HepG2 (cell line): Measurements from ENCODE around the gene ATXN3L. TPM values are rescaled to one million over a fixed set of nuclear protein-coding genes. Genes with fewer than 3 reads are reported as not detected.

ENCODE experiments used
- ATAC-seq: fragments of 200-7000 bp; cut with Tn5 transposase; 3 replicates; pipeline ENCODE4 v1.9.1; 2020; ENCODE audit warnings: mild to moderate bottlenecking, moderate library complexity
- BruUV-seq: library from RNA; stranded (reverse); fragments of 400-500 nt; replicated peaks from 2 replicates; lab custom pipeline; 2021; lab: Mats Ljungman, UMichigan
- CTCF ChIA-PET: fragments of 300-600 bp; formaldehyde crosslinking; extraction: SDS; loops from one replicate; lab custom pipeline; 2021; ENCODE audit warnings: low total read pairs, inconsistent platforms, low intra/inter-chr PET ratio; lab: Yijun Ruan, JAX
- POLR2A ChIA-PET: fragments of 350-600 bp; sonication (Branson Sonifier 250); formaldehyde crosslinking; loops from one replicate; lab custom pipeline; 2020; ENCODE audit warnings: antibody characterized with exemption, inconsistent platforms; lab: Yijun Ruan, JAX
- DNase-seq: peaks from one replicate; pipeline ENCODE4 v3.0.0-alpha.2; 2015; ENCODE audit warnings: low spot score
- FAIRE-seq: peaks from 3 replicates; lab custom pipeline; 2011; peaks lifted over from hg19 to GRCh38; lab: Jason Lieb, UNC
- H2AFZ ChIP-seq: one replicate; pipeline ENCODE4 v1.6.1; 2011; ENCODE audit warnings: low read length, inconsistent platforms
- H3K27ac ChIP-seq: fragments of 300-600 bp; 3 replicates; pipeline ENCODE4 v1.8.0; 2011; ENCODE audit warnings: mixed run types, mild to moderate bottlenecking, mixed read lengths, low read length, inconsistent platforms; ENCODE audit not compliant: insufficient read depth; ENCODE audit errors: extremely low read length
- H3K27me3 ChIP-seq, 2 experiments: fragments of 200-600 bp in 1 of 2; 2 replicates in 1 of 2; 3 replicates in 1 of 2; pipeline versions ENCODE4 v1.6.0 to v1.8.0; 2011; ENCODE audit warnings: low read length in 2 of 2, mild to moderate bottlenecking in 2 of 2, moderate library complexity in 2 of 2, inconsistent platforms in 1 of 2; ENCODE audit not compliant: insufficient read depth in 2 of 2, control insufficient read depth in 1 of 2
- H3K36me3 ChIP-seq, 2 experiments: fragments of 200-600 bp in 1 of 2; replicated peaks in 1 of 2; 2 replicates in 1 of 2; 3 replicates in 1 of 2; pipeline versions ENCODE4 v1.5.1 to v1.8.0; 2011; ENCODE audit warnings: low read length in 2 of 2, inconsistent platforms in 1 of 2; ENCODE audit not compliant: insufficient read depth in 2 of 2, control insufficient read depth in 1 of 2
- H3K4me1 ChIP-seq: 2 replicates; pipeline ENCODE4 v1.5.1; 2012; ENCODE audit warnings: low read length, inconsistent platforms; ENCODE audit not compliant: insufficient read depth
- H3K4me2 ChIP-seq: 2 replicates; pipeline ENCODE4 v1.6.0; 2011; ENCODE audit warnings: low read depth, low read length, inconsistent platforms
- H3K4me3 ChIP-seq, 3 experiments: fragments of 200-600 bp in 1 of 3; sonication (generic), shearing (Covaris generic) in 1 of 3; replicated peaks in 1 of 3; 2 replicates each; pipeline ENCODE4 v1.5.1; 2011 to 2016; ENCODE audit warnings: low read length in 3 of 3, inconsistent platforms in 2 of 3, low read depth in 2 of 3, mild to moderate bottlenecking in 2 of 3, control low read depth in 1 of 3, mixed read lengths in 1 of 3; ENCODE audit not compliant: insufficient read depth in 1 of 3
- H3K79me2 ChIP-seq: one replicate; pipeline ENCODE4 v1.6.1; 2011; ENCODE audit warnings: low read length, inconsistent platforms; ENCODE audit not compliant: insufficient read depth
- H3K9ac ChIP-seq: 2 replicates; pipeline ENCODE4 v1.6.0; 2011; ENCODE audit warnings: mild to moderate bottlenecking, low read depth, low read length, inconsistent platforms; ENCODE audit not compliant: insufficient read depth
- H3K9me3 ChIP-seq: 2 replicates; pipeline ENCODE4 v1.5.1; 2012; ENCODE audit warnings: mild to moderate bottlenecking, low read length
- H4K20me1 ChIP-seq: 2 replicates; pipeline ENCODE4 v1.6.0; 2011; ENCODE audit warnings: inconsistent platforms, mild to moderate bottlenecking, low read length, moderate library complexity; ENCODE audit not compliant: insufficient read depth
- CENPX ChIP-seq: sonication (generic); formaldehyde crosslinking; IDR thresholded peaks from 2 replicates; pipeline ENCODE4 v1.9.0; 2021; ENCODE audit warnings: mild to moderate bottlenecking, missing genetic modification reagents, moderate library complexity
- ELK4 ChIP-seq: sonication (generic); formaldehyde crosslinking; IDR thresholded peaks from 2 replicates; pipeline ENCODE4 v1.9.0; 2021; ENCODE audit warnings: missing genetic modification reagents, borderline replicate concordance
- FOSL1 ChIP-seq: sonication (generic); formaldehyde crosslinking; IDR thresholded peaks from 2 replicates; pipeline ENCODE4 v1.9.0; 2021; ENCODE audit warnings: missing genetic modification reagents, borderline replicate concordance
- KDM5B ChIP-seq: sonication (generic); formaldehyde crosslinking; IDR thresholded peaks from 2 replicates; pipeline ENCODE4 v1.4.0; 2020; ENCODE audit warnings: missing genetic modification reagents, mild to moderate bottlenecking, borderline replicate concordance
- SIX4 ChIP-seq: sonication (generic); formaldehyde crosslinking; IDR thresholded peaks from 2 replicates; pipeline ENCODE4 v1.4.0; 2020; ENCODE audit warnings: missing genetic modification reagents
- THRA ChIP-seq: sonication (generic); formaldehyde crosslinking; IDR thresholded peaks from 2 replicates; pipeline ENCODE4 v1.4.0; 2020; ENCODE audit warnings: missing genetic modification reagents, borderline replicate concordance
- U2AF1 ChIP-seq: fragments of 200-400 bp; formaldehyde crosslinking; optimal IDR thresholded peaks from 2 replicates; pipeline ENCODE3; 2017; ENCODE audit warnings: mild to moderate bottlenecking, low read depth, low read length
- ZBTB37 ChIP-seq: sonication (generic); formaldehyde crosslinking; IDR thresholded peaks from 2 replicates; pipeline ENCODE4 v1.4.0; 2020; ENCODE audit warnings: mild to moderate bottlenecking, missing genetic modification reagents
- ZNF451 ChIP-seq: sonication (generic); formaldehyde crosslinking; IDR thresholded peaks from 2 replicates; pipeline ENCODE4 v1.5.0; 2020; ENCODE audit warnings: mild to moderate bottlenecking, missing genetic modification reagents
- ZSCAN31 ChIP-seq: sonication (generic); formaldehyde crosslinking; IDR thresholded peaks from 2 replicates; pipeline ENCODE4 v1.5.0; 2020; ENCODE audit warnings: low read depth, mild to moderate bottlenecking, missing genetic modification reagents
- WGBS: methylation state at CpG from one replicate; pipeline ENCODE4 v1.1.6; 2017; ENCODE audit warnings: low lambda C conversion rate; 5-methylcytosine and 5-hydroxymethylcytosine counted together
- in situ Hi-C: cut with HindIII; loops from 2 replicates; pipeline ENCODE4 v1.10.0; 2017; ENCODE audit warnings: low pct_unique_long_range_greater_than_20kb; ENCODE audit not compliant: extremely low pct_ligation_motif_present
- intact Hi-C: fragments of 100-400 bp; cut with micrococcal nuclease; formaldehyde crosslinking; loops from one replicate; pipeline ENCODE4 v1.10.0; 2022; ENCODE audit not compliant: unreplicated experiment
- polyA plus RNA-seq, 8 experiments: library from polyadenylated mRNA; depleted of rRNA in 3 of 8; stranded (reverse) in 7 of 8; unstranded in 1 of 8; fragments of >200 nt; fragmentation: Illumina TruSeq in 4 of 8; extraction: Trizol in 4 of 8; gene quantifications; 2 replicates each; pipeline versions ENCODE4 v1.2.1 to v1.2.3, GENCODE V29; 2011 to 2016; ENCODE audit warnings: low read depth in 4 of 8, missing spikeins in 1 of 8, mixed read lengths in 1 of 8; ENCODE audit not compliant: insufficient read depth in 1 of 8
- total RNA-seq, 5 experiments: library from RNA; depleted of rRNA; stranded (reverse); fragments of >200 nt; fragmentation: Illumina TruSeq; extraction: Trizol; gene quantifications; 2 replicates each; pipeline ENCODE4 v1.2.3, GENCODE V29; 2016; ENCODE audit warnings: low read depth in 1 of 5

Gene ATXN3L
- total and polyA plus RNA-seq, 2 of the 13 experiments (the other 11 are each of a cell fraction or from before 2014, with no cell fraction given): not detected

- Histone ChIP-seq H3K9me3 (no peaks in the 10 kb centered on the region), H3K4me3 (no peak overlapping the region), H3K9ac (no peak overlapping the region), H3K36me3 (no peaks in the 10 kb centered on the region), H3K79me2 (no peaks in the 10 kb centered on the region), H3K27me3 (no peaks in the 10 kb centered on the region), H3K4me1 (no peaks in the 10 kb centered on the region), H4K20me1 (no peaks in the 10 kb centered on the region), H3K4me2 (no peak overlapping the region), H2AFZ (no peak overlapping the region), H3K27ac (no peak overlapping the region)
- ChIA-PET CTCF (no interaction called here), POLR2A (no interaction called here)
- BruUV-seq: no TSS peak
- intact Hi-C loops (no loop called here), in situ Hi-C loops (no loop called here)
- ATAC-seq: no peak
- FAIRE-seq: no peak
- no peak for DNase-seq
- no CpG with 5 or more reads among the region's 1 CpG for WGBS
- TF ChIP-seq U2AF1 (no peak), THRA (no peak), ZNF451 (CRISPR knock-in tag) (no peak), ELK4 (CRISPR knock-in tag) (no peak)
Measured at GRCh38 chrX:13284570-13284969, 35.3 kb downstream of the ATXN3L start.

- Histone ChIP-seq H3K4me1 (no peaks in the 10 kb centered on the region), H3K79me2 (no peaks in the 10 kb centered on the region), H3K4me3 (no peak overlapping the region), H2AFZ (no peak overlapping the region), H3K36me3 (no peaks in the 10 kb centered on the region), H3K27me3 (no peaks in the 10 kb centered on the region), H3K4me2 (no peak overlapping the region), H4K20me1 (no peaks in the 10 kb centered on the region), H3K9me3 (no peaks in the 10 kb centered on the region), H3K9ac (no peak overlapping the region), H3K27ac (no peak overlapping the region)
- intact Hi-C loops: no loop called here
- ATAC-seq (no peak), FAIRE-seq (no peak), DNase-seq (no peak)
- POLR2A ChIA-PET: no interaction called here
- in situ Hi-C loops: no loop called here
- 53% methylated on average over 1 of the region's 1 CpG for WGBS
- BruUV-seq: no TSS peak
- TF ChIP-seq FOSL1 (no peak), KDM5B (CRISPR knock-in tag) (no peak), CENPX (CRISPR knock-in tag) (no peak), SIX4 (CRISPR knock-in tag) (no peak), ZBTB37 (CRISPR knock-in tag) (no peak), ZSCAN31 (no peak)
- CTCF ChIA-PET: no interaction called here
Measured at GRCh38 chrX:13283950-13284546, 35.8 kb downstream of the ATXN3L start.
